Stimulated activated CD8-positive, alpha-beta memory T cell treated with anti-CD3 and anti-CD28 coated beads, Interleukin-4, amount 100 ng/mL, for 48 hours (primary cell): ENCODE data around the gene DERL3.

Source experiments
- DNase-seq: peaks from one replicate; pipeline ENCODE4 v3.0.0-alpha.2; 2020

Gene DERL3

GRCh38 chr22:23846081-23846469 is 7.3 kb upstream of the DERL3 start:
- no peak for DNase-seq

- no peak for DNase-seq
These were observed 6.7 kb upstream of the DERL3 start for GRCh38 chr22:23845265-23846080.

- no peak for DNase-seq
These were observed 6.0 kb upstream of the DERL3 start for GRCh38 chr22:23844739-23845202.

GRCh38 chr22:23842599-23842998 is 3.8 kb upstream of the DERL3 start:
- DNase-seq = no peak

- DNase-seq = no peak
These were observed 3.1 kb upstream of the DERL3 start for GRCh38 chr22:23841736-23842445.

GRCh38 chr22:23841292-23841691 is 2.5 kb upstream of the DERL3 start:
- no peak for DNase-seq

GRCh38 chr22:23840026-23840425 is 1.2 kb upstream of the DERL3 start:
- no peak for DNase-seq

- peak; percentile 32 for DNase-seq
These were observed 710 bp downstream of the DERL3 start for GRCh38 chr22:23837911-23838680.

GRCh38 chr22:23837496-23837859 is 1.3 kb downstream of the DERL3 start:
- no peak for DNase-seq

GRCh38 chr22:23836692-23837495 is 1.9 kb downstream of the DERL3 start:
- no peak for DNase-seq

- DNase-seq = no peak
These were observed 2.5 kb downstream of the DERL3 start for GRCh38 chr22:23836281-23836680.

GRCh38 chr22:23835484-23836144 is 3.2 kb downstream of the DERL3 start:
- DNase-seq = no peak

- no peak for DNase-seq
These were observed 3.9 kb downstream of the DERL3 start for GRCh38 chr22:23834793-23835483.

- DNase-seq = no peak
These were observed 4.4 kb downstream of the DERL3 start for GRCh38 chr22:23834406-23834792.

GRCh38 chr22:23833911-23834317 is 4.9 kb downstream of the DERL3 start:
- no peak for DNase-seq

GRCh38 chr22:23833017-23833751 is 5.6 kb downstream of the DERL3 start:
- no peak for DNase-seq

GRCh38 chr22:23832226-23833016 is 6.4 kb downstream of the DERL3 start:
- DNase-seq = no peak

- DNase-seq = no peak
These were observed 7.0 kb downstream of the DERL3 start for GRCh38 chr22:23831781-23832180.

GRCh38 chr22:23831261-23831660 is 7.5 kb downstream of the DERL3 start:
- no peak for DNase-seq

- no peak for DNase-seq
These were observed 8.9 kb downstream of the DERL3 start for GRCh38 chr22:23829845-23830372.
